Neural crest cell (in vitro differentiated cells): ENCODE measurements around the gene PDZD4. TPM values are rescaled to one million over a fixed set of nuclear protein-coding genes. Genes with fewer than 3 reads are reported as not detected.

Experiments
- DNase-seq: peaks from one replicate; pipeline ENCODE4 v3.0.0; 2021; ENCODE audit warnings: low read depth, mixed read lengths, low spot score
- H3K27ac Mint-ChIP-seq: one replicate; pipeline ENCODE4 v1.8.0; 2021; ENCODE audit warnings: mild to moderate bottlenecking, mixed read lengths; ENCODE audit not compliant: unreplicated experiment
- H3K27me3 Mint-ChIP-seq: 2 replicates; pipeline ENCODE4 v1.8.0; 2021; ENCODE audit warnings: low read depth, mild to moderate bottlenecking, mixed read lengths
- H3K36me3 Mint-ChIP-seq: 2 replicates; pipeline ENCODE4 v1.8.0; 2021; ENCODE audit warnings: low read depth, mild to moderate bottlenecking, mixed read lengths
- H3K4me1 Mint-ChIP-seq: 2 replicates; pipeline ENCODE4 v1.8.0; 2021; ENCODE audit warnings: mixed read lengths
- H3K4me3 Mint-ChIP-seq: one replicate; pipeline ENCODE4 v1.8.0; 2021; ENCODE audit warnings: mild to moderate bottlenecking, mixed read lengths
- H3K9me3 Mint-ChIP-seq: 2 replicates; pipeline ENCODE4 v1.8.0; 2021; ENCODE audit warnings: mixed read lengths
- CTCF ChIP-seq: fragments of 200-600 bp; sonication (generic); conservative IDR thresholded peaks from 2 replicates; pipeline ENCODE4 v1.5.0; 2021; ENCODE audit warnings: antibody characterized with exemption, mild to moderate bottlenecking
- total RNA-seq: library from RNA; stranded (reverse); gene quantifications from 2 replicates; pipeline ENCODE4 v1.2.1, GENCODE V29; 2021

Gene PDZD4
- total RNA-seq, 1 donor from 2014 or later = 52.5 TPM

- Mint-ChIP-seq H3K9me3 (no peaks in the 10 kb centered on the region), H3K27me3 (no peaks in the 10 kb centered on the region), H3K4me1 (peaks cover 8% of the 10 kb centered on the region), H3K4me3 (no peak overlapping the region), H3K36me3 (peaks cover 2% of the 10 kb centered on the region), H3K27ac (no peak overlapping the region)
- TF ChIP-seq CTCF = no peak
- DNase-seq = no peak
Measured at GRCh38 chrX:153784325-153784967, 45.9 kb downstream of the PDZD4 start.

DNA sequence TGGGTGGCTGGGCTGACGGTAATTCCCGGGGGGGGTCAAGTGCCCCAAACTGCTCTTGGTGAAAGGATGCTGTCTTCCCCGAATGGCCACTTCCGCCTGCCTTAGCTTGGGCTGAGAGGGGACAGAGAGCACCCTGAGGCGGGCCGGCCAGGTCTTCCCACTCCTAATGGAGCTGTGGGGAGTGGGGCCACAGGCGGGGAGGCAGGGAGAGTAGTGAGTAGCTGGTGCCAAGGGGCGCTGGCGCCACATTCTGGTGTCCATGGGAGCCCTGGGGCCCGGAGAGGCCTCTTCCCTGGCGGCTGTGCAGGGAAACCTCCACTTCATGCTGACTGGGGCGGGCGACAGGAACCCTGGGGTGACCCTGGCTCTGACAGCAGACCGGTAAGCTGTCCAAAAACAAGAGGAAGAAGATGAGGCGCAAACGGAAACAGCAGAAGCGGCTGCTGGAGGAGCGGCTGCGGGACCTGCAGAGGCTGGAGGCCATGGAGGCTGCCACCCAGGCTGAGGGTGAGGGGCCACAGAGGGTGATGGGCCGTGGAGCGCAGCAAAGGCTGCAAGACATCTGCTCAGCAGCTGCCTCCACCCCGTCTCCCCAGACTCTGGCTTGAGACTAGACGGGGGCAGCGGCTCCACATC is 46.8 kb downstream of the PDZD4 start:
- Mint-ChIP-seq H3K4me3 (no peak overlapping the region), H3K9me3 (no peaks in the 10 kb centered on the region), H3K27ac (no peak overlapping the region)

DNA sequence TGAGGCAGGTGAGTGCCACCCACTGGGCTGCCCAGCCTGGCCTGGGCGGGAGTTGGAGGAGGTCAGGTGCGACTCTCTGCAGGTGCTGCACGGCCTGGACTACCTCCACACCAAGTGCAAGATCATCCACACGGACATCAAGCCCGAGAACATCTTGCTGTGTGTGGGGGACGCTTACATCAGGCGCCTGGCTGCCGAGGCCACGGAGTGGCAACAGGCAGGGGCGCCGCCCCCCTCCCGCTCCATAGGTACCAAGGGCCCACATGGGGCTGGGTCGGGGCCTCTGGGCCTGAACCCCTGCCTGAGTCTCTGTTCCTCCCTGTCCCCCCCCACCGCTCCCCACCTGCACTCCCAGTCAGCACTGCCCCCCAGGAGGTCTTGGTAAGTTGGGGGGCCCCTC is 47.5 kb downstream of the PDZD4 start:
- Mint-ChIP-seq H3K27me3 (no peaks in the 10 kb centered on the region), H3K4me3 (no peak overlapping the region), H3K36me3 (peaks cover 2% of the 10 kb centered on the region), H3K4me1 (peaks cover 8% of the 10 kb centered on the region), H3K9me3 (no peaks in the 10 kb centered on the region), H3K27ac (no peak overlapping the region)
- no peak for TF ChIP-seq CTCF
- no peak for DNase-seq

More for the DNA sequence above, 46.8 kb downstream of the PDZD4 start:
- Mint-ChIP-seq H3K27me3 (no peaks in the 10 kb centered on the region), H3K36me3 (peaks cover 2% of the 10 kb centered on the region), H3K4me1 (peaks cover 8% of the 10 kb centered on the region)
- no peak for TF ChIP-seq CTCF
- DNase-seq = no peak

DNA sequence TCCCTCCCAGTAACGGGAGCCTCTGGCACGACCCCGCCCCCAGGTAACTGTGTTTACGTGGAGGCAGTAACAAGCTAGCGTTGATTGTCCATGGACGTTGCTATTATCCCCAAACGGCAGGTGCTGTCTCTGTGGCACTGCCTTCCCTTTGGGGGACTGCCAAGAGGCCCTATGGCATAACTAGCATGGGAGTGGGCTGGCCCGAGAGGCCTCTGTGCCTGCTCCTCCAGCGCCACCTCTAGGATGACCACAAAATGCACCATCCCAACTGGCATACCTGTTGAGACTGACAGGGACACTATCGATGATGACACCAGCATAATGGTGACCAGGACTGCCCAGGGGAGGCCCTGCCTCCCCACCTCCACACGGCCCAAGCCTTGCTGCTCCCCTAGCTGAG is 48.0 kb downstream of the PDZD4 start:
- no peaks in the 10 kb centered on the region for H3K27me3 Mint-ChIP-seq
- peaks cover 8% of the 10 kb centered on the region for H3K4me1 Mint-ChIP-seq
- H3K9me3 Mint-ChIP-seq = no peaks in the 10 kb centered on the region
- H3K36me3 Mint-ChIP-seq = no peaks in the 10 kb centered on the region
- no peak overlapping the region for H3K27ac Mint-ChIP-seq
- no peak for DNase-seq
- no peak overlapping the region for H3K4me3 Mint-ChIP-seq
- no peak for TF ChIP-seq CTCF

- Mint-ChIP-seq H3K36me3 (no peaks in the 10 kb centered on the region), H3K9me3 (no peaks in the 10 kb centered on the region), H3K27ac (no peak overlapping the region), H3K27me3 (no peaks in the 10 kb centered on the region), H3K4me1 (peaks cover 8% of the 10 kb centered on the region), H3K4me3 (no peak overlapping the region)
- TF ChIP-seq CTCF = no peak
- no peak for DNase-seq
Measured at GRCh38 chrX:153781428-153782047, 48.8 kb downstream of the PDZD4 start.
